Measurements from ENCODE around the gene PDGFA.
"Not testable (repeated sequence)": the region's sequence is repeated elsewhere in the genome, so short reads cannot be mapped to it uniquely, and the experiment has no call there.

The PDGFA gene

GRCh38 chr7:552151-552867 lies 32.7 kb upstream of the PDGFA start:
- DNase-seq (ENCODE audit: low read depth), result not testable (repeated sequence)

DNA sequence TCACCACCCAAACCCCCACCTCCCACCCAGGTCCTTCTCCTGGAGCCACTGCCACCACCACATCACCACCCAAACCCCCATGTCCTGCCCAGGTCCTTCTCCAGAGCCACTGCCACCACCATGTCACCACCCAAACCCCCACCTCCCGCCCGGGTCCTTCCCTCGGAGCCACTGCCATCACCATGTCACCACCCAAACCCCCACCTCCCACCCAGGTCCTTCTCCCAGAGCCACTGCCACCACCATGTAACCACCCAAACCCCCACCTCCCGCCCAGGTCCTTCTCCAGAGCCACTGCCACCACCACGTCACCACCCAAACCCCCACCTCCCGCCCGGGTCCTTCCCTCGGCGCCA lies 31.9 kb upstream of the PDGFA start:
- not testable (repeated sequence) for DNase-seq (ENCODE audit: low read depth)

GRCh38 chr7:550881-551614 lies 31.4 kb upstream of the PDGFA start:
- no peak for DNase-seq (ENCODE audit: low read depth)

DNA sequence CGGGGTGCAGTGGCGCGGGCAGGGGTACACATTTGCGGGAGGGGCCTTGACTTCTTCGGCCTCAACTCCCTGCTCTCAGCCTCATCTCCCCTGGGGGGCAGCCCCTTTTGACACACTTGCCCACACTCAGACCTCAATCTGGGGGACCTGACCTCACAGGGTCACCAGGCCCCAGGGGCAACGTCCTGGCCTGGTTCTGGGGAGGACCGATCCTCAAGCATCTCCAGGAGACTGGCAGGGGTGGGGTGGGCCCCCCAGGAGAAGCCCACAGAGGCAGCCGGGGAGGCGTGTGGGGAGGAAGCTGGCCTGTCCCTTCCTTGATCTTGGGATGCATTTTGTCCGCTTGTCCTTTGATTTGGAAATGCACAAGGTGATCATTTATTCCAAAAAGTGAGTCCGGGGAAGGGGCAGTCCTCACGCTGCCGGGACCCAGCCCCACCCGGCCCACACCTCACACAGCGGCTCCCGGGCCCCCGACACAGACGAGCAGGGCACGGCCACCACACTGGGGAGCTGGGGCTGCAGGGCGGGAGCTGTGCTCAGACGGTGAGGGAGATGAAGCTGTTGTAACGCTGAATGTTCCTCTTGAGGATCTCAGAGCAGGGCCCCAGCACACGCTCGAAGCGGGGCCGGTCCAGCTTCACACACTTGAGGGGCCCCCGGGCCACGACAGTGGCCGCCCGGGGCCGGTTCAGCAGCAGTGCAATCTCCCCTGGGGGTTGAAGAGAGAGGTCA lies 30.4 kb upstream of the PDGFA start:
- no peak for DNase-seq (ENCODE audit: low read depth)

DNA sequence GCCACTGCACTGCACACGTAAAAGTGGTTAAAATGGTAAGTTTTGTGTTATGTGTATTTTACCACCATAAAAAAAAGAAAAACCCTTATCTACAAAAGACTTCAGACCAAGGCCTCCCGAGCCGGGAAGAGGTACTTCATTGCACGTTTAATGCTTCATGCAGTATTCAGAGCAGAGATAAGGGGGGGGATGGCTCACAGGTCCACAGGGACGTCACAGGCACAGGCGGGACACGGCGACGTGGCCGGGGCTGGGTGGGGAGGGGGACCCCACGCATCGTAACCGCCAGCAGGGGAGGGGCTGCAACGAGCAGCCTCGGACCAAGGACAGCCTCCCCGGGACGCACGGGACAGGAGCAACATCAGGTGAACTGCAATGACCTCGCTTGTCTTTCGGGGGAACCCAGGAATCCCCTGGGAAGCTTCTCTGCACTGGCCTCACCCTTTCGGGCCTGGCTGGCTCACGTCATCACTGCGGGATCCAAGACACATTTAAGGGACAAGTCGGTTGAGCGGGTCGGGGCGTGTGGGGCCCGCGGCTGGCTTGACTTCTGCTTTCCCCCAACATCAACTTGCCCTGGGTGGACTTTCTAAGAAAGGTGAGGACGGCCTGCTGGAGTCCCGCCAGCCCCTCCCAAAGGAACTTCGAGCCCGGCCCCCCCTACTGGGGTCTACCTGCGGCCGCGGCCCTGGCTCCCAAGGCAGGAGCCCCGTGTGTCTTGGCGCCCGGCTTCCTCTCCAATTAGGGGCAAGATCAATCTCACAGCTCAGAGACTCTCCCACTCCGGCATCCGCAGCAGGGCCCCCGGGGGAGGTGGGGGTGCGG lies 29.6 kb upstream of the PDGFA start:
- no peak for DNase-seq (ENCODE audit: low read depth)

GRCh38 chr7:548401-548800 lies 28.8 kb upstream of the PDGFA start:
- DNase-seq (ENCODE audit: low read depth), result no peak

DNA sequence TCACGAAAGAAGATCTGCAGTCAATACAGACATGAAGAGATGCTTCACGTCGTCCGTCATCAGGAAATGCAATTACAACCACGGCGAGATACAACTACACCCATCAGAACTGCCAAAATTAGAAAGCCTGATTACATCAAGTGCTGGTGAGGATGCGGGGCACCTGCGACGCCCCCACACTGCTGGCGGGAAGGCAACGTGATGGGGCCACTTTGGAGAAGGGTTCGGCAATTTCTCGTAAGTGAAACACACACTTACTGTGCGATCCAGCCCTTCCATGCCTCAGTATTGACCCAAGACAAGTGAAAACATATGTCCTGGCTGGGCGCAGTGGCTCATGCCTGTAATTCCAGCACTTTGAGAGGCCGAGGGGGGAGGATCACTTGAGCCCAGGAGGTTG lies 25.8 kb upstream of the PDGFA start:
- DNase-seq (ENCODE audit: low read depth), result no peak

GRCh38 chr7:544338-545221 lies 24.9 kb upstream of the PDGFA start:
- DNase-seq (ENCODE audit: low read depth), result no peak

DNA sequence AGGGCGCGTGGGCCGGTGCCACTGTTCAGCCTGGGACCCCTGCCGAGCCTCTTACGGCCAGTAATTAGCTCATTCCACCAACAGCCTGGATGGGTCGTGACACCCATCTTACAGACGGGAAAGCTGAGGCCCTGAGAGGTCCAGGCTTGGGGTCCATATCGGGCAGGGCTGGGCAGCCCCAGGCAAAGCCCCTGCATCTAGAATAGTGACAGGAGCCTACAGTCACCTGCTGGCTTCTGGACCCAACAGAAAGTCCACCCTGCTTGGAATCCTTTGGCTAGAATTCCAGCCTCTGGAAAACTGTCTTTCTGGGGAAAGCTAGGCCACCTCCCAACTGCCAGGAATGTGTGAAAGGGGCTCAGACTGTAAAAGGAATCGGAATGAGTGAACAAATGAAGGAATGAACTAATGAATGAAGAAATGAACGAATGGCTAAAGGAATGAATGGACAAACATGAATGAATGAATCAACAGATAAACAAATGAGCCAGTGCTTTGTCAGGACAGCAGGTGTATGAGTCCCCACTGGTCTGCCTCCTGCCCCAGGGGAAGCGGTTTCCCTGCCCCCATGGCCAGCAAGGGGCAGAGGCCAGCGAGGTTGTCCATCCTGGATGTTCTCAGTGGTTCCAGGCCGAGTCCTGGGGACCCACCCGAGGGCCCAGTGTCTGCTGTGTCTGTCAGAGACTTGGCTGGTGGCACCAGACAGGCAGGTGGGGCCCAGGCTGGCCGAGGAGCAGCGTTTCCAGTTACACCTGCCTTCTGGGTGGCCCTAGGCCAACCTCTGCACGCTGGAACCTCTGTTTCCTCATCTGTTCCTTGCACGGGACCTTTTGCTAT lies 24.1 kb upstream of the PDGFA start:
- DNase-seq (ENCODE audit: low read depth), result no peak

GRCh38 chr7:542713-543500 lies 23.3 kb upstream of the PDGFA start:
- DNase-seq (ENCODE audit: low read depth), result no peak

DNA sequence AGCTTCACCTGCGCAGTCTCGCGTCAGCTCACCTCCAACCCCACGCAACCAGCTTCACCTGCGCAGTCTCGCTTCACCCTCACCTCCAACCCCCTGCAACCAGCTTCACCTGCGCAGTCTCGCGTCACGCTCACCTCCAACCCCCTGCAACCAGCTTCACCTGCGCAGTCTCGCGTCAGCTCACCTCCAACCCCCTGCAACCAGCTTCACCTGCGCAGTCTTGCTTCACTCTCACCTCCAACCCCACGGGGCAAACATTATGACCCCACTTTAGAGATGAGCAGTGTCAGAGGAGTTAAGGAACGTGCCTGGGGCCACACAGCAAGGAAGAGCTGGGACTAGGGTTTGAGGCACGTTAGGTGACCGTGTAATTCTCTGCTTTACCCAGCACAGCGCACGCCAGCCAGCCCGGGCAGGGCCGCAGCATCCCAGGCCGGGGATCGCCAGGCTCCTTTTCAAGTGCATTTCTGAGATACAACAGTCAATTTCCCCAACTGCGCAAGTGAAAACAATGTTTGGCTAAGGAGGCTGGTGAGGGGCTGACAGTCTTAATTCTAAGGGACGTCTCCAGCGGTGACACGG lies 22.6 kb upstream of the PDGFA start:
- no peak for DNase-seq (ENCODE audit: low read depth)

DNA sequence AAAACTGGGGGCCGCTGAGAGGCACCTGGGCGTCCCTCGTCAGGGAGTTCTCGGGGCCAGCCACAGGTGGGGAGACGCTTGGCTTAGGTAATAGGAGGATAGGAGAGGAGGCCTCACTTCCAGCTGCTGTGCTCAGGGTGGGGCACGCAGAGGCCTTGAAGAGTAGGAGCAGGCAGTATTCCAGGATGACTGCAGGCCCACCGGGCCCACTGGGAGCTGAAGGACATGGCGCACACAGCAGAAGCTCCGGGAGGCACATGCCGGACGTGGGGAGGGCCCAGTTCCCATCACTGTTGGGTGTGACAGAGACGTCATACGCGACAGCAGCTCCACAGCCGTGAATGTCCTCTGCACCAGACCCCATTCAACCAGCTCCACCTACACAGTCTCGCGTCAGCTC lies 22.0 kb upstream of the PDGFA start:
- DNase-seq (ENCODE audit: low read depth), result no peak

DNA sequence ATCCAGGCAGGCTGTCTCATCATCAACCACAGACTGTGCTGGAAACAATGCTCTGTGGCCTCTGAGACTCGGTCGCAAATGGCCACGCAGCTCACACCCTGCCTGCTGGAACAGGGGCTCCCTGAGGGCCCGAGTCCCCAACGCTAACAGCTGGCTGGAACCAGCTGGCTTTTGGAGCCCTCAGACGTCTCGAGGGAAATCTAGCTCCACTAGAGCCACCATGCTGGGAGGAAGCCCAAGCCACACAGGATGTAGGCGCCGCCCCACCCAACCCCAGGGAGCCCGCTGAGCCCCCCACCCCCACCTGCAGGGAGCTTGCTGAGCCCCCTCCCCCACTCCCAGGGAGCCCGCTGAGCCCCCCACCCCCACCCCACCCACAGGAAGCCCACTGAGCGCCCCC lies 21.4 kb upstream of the PDGFA start:
- DNase-seq (ENCODE audit: low read depth), result no peak

DNA sequence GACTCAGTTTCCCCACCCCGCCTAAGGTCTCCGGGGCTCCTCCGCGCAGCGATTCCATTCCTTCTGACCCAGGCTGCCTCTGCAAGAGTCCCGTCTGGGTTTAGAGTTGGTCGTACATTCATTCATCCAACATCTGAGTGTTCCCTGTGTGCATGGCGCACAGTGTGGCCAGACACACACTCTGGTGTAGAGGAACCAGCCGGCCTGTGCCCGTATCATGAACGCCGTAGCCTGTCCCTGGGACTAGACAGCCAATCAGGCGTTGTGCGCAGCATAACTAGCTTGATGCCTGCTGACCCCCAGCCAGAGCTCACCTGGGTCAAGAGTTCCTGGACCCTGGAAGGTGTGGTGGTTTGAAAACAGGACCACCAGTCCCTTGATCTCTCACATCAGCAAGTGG lies 20.9 kb upstream of the PDGFA start:
- no peak for DNase-seq (ENCODE audit: low read depth)

- DNase-seq (ENCODE audit: low read depth), result no peak
Measured at GRCh38 chr7:539731-540411, 20.2 kb upstream of the PDGFA start.

- DNase-seq (ENCODE audit: low read depth), result no peak
Measured at GRCh38 chr7:538764-539685, 19.4 kb upstream of the PDGFA start.

DNA sequence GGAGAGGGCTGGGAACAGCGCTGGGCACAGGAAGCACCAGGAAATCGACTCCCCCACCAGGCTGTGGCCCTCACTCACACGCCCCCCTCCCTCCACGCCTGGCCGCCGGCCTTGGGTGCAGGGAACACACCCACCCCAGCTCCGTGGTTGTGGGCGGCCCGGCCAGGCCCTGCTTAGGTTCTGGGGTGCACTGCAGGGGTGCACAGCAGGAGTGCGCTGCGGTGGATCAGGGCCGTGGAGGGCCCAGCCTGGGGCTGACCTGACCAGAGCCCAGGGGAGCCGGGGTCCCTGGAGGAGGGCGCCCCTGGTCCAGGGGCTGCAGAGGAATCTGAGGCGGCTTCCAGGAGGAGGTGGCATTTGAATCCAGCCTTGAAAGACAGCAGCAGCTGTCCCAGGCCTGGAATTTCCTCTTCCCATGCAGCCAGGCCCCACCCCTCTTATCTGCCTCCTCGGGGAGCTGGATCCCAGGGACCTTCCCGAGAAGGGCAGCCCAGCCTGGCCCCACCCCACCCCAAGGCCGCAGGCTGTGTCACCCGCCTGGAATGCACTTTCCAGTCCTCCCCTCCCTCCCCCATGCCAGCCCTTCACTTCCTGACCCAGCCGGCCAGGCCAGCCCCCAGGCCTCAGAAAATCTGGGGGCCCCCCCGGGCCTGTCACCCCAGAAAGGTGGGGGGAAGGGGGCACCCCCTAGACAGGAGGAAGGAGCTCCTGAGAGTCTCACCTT lies 18.4 kb upstream of the PDGFA start:
- DNase-seq (ENCODE audit: low read depth), result no peak
